SU-DHL-6 (cell line): ENCODE results near the gene CYYR1.

ENCODE experiments used
- CTCF ChIP-seq: fragments of 200-600 bp; sonication (generic); IDR thresholded peaks from one replicate; pipeline ENCODE4 v1.5.1; 2017; ENCODE audit warnings: antibody characterized with exemption, mild to moderate bottlenecking, low read length, moderate library complexity; ENCODE audit not compliant: insufficient read depth, poor library complexity, severe bottlenecking
- EZH2phosphoT487 ChIP-seq: fragments of 200-600 bp; sonication (generic), shearing (Covaris generic); conservative IDR thresholded peaks from 2 replicates; pipeline ENCODE4 v1.6.1; 2018; ENCODE audit warnings: mild to moderate bottlenecking, antibody characterized with exemption, low read length, moderate library complexity, mixed read lengths

GRCh38 chr21:26491663-26492062 is 81.4 kb downstream of the CYYR1 start:
- TF ChIP-seq EZH2phosphoT487 (no peak), CTCF (no peak)
